Measurements from ENCODE around the gene FADS6.

- TF ChIP-seq EZH2phosphoT487 (IDR thresholded peaks at IDR 0.05; ENCODE audit: low read depth), result no peak
- no peak for TF ChIP-seq CTCF (IDR thresholded peaks at IDR 0.05; ENCODE audit: low read depth, low read length)
Measured at GRCh38 chr17:74870512-74870911, 22.9 kb downstream of the FADS6 start.
